ENCODE results near the gene NOVA2. TPM values are rescaled to one million over a fixed set of nuclear protein-coding genes. Genes with fewer than 3 reads are reported as not detected.
A peak's percentile ranks its signal among the peaks of the same experiment; 100 is the strongest.

Gene NOVA2
- total RNA-seq, 1 donor from 2014 or later: 9.9 TPM

DNA sequence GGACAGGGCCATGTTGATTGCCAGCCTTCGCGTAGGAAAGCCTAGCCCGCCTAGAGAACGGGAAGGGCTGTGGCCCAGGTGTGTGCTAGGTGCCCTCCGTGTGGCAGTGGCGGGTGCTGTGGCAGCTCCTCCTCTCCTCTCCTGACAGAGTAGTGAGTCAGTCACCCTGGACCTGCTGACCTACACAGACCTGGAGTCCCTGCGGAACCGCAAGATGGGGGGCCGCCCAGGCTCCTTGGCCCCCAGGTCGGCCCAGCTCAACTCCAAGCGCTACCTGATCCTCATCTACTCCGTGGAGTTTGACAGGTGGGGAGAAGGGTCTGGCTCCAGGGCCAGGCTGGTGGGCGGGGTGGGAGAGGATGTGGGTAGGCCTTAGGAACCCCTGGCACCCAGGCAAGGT is 32.7 kb upstream of the NOVA2 start:
- intact Hi-C loops (cut with DNase I): no loop called here
- DNase-seq (ENCODE audit: low spot score) (no peak), ATAC-seq (no peak)

DNA sequence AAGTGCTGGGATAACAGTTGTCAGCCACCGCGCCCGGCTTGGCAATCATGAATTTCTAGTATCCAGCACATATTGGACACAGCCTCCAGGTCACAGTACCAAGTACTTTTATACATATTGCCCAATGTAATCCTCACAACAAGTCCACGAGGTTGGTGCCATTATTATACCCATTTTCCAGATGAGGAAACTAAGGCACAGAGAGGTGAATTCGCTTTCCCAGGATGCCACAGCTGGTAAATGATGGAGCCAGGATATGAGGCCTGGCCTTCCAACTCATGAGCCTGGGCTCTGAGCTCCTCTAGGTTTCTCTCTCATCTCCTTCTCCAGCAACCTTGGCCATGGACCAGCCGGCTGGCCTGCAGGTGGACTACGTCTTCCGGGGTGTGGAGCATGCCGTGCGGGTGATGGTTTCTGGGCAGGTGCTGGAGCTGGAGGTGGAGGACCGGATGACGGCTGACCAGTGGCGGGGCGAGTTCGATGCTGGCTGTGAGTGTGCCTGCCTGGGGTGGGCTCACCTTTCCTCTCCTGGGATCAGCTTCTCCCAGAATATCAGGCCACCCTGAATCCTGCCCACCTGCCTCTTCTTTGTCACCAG is 29.1 kb upstream of the NOVA2 start:
- no peak for DNase-seq (ENCODE audit: low spot score)
- ATAC-seq: no peak
- intact Hi-C loops (cut with DNase I): no loop called here

DNA sequence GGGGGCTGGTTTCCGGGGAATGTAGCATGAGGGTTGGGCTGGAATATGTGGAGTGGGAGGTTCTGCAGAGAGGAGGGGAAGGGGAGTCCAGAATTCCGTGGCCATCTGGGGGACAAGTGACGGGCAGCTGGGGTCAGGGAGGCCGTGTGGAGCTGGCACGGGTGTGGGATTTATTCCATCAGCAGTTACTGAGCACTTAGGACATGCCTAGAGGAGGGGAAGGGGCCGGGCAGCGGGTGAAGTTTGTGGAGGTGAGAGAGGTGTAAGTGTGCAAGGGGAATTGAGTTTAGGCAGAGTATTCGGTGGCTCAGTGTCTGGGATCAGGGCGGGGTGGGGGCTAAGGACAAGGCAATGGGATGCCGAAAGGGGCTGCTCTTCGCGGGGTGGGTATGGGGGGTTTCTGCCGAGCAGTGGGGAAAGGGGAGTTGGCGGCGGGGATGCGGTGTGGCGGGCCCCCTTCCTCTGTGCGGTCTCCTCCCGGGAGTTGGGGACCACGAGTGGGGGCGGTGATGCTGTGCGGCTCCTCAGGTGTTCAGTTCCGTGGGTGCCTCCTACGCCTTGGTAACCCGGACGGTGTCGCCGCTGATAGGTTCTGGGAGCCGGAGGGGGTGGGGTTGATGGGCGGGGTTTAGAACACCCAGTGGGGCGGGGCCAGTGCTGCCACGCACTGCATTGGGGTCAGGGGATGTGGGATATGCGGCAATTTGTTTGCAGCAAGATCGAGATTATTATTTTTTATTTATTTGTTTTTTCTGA is 27.0 kb upstream of the NOVA2 start:
- DNase-seq (ENCODE audit: low spot score) (no peak), ATAC-seq (peak; percentile 47)
- intact Hi-C loops (cut with DNase I): no loop called here

DNA sequence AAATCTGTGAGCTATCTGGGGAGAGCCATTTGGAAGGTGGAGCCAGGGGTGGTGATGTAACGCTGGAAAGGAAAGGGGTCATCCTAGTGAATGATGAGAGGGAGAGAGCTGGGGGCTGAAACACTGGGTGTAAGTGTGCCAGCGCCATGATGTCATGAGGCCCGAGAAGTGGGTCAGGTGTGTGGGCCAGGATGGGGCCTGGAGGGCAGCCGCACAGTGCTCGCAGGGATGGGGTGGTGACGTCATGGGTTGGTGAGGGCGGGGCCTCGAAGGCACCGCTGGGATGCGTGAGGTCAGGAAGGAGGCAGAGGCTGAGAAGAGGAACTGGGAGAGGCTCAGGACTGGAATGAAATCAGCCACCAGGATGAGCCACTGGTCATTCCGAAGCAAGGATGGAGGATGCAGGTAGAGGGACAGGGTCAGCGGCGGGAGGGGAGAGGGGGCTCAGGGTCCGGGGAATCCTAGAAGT is 26.0 kb upstream of the NOVA2 start:
- intact Hi-C loops (cut with DNase I): no loop called here
- peak; percentile 2 for ATAC-seq
- DNase-seq (ENCODE audit: low spot score): no peak

DNA sequence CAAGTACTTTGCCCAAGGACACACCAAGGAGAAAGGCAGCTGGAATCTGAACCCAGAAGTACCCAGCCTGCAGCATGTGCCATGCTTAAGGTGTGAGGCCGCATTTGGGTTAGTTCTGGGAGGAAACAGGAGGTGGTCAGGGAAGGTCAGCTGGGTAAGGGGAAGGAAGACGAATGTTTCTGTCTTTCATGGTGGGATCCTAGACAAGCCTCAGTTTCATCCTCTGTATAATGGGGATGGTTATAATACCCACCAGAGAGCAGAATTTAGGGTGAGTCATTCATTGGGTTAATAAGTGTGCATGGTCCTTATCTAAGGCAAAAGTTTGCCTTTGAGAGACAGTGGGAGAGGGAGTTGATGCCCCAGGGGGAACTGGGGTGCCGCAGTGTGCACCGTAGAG is 25.2 kb upstream of the NOVA2 start:
- DNase-seq (ENCODE audit: low spot score) (no peak), ATAC-seq (no peak)
- intact Hi-C loops (cut with DNase I): no loop called here

DNA sequence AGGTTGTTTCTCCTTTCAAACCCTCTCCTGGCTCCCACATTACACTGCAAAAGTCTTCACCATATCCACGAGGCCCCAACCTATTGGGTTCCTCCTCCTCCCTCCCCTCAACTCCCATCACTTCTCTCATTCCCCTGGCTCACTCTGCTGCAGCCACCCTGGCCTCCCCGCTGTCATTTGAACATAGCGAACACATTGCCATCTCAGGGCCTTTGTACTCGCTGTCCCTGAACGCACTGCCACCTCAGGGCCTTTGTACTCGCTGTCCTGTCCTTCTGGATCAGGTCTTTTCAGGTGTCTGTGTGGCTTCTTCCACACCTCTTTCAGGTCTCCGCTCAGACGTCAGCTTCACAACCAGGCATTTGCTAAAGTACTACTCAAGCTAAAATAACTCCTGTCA is 23.3 kb upstream of the NOVA2 start:
- intact Hi-C loops (cut with DNase I): no loop called here
- DNase-seq (ENCODE audit: low spot score) (no peak), ATAC-seq (no peak)

DNA sequence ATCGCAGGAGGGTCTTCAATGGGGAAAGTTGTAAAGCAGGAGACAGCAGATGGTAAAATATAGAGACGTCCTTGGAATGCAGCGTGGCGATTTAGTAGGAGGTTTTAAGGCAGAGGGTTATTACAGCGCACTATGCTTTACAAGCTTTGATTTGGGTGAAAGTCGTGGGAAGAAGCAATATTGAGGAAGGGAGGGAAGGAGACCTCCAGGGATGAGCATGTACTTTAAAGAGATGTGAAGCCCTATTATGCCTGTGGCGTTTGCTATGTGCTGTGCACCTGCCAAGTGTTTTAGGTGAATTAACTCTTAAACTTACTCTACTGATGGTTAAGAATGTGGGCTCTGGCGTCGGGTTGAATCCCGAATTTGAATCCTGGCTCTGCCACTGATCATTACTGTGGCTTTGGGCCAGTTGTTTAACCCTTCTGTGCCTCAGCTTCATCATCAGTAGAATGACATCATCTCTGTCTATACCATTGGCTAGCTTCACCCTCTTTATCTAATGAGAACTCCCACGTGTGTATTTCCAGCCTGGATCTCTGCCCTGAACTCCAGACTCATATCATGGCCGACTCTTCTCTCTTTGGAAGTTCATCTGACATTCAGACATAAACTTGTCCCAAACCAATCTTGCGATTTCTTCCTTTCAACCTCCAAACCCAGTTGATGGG is 22.2 kb upstream of the NOVA2 start:
- DNase-seq (ENCODE audit: low spot score) (no peak), ATAC-seq (no peak)
- intact Hi-C loops (cut with DNase I): no loop called here

DNA sequence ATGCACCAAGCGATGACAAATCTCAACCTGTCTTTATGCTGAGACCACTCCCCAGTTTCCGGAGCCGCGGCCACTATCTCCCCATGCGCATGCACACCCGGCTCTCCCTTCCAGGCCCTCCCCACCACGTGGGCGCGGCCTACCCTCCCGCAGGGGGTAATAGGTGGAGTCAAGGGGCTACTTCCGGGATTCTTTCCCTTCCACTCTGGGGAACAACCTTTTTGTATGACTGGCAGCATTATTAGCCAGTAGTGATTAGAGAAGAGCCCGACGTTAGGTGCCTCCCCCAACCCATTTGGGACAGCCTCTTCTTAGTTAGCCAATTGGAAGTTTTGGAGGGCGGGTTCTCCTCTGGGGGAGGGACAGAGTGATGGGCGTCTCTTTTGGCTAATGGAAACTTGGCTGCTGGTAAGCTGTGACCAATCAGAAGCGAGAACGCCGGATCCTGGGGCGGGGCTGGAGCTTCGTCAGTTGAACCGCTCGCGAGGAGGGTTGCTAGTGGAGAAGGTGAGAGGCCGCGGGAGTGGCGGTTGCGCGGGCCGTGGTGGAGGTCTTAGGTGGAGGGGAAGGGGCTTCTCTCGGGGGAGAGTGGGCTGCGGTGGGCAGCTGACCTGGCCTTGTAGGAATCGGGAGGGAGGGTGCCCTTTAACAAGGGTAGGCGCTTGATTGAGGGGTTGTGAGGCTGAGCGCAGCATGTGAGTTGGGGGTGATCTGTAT is 21.5 kb upstream of the NOVA2 start, which contains the start of gene CCDC61:
Gene CCDC61 (plus strand): TSS at position 470 of the 717 bp plus-strand sequence. CDS start 7,552 bp downstream, outside the sequence.
- DNase-seq (ENCODE audit: low spot score) (peak; percentile 96), ATAC-seq (peak; percentile 99)
- intact Hi-C loops (cut with DNase I): no loop called here

DNA sequence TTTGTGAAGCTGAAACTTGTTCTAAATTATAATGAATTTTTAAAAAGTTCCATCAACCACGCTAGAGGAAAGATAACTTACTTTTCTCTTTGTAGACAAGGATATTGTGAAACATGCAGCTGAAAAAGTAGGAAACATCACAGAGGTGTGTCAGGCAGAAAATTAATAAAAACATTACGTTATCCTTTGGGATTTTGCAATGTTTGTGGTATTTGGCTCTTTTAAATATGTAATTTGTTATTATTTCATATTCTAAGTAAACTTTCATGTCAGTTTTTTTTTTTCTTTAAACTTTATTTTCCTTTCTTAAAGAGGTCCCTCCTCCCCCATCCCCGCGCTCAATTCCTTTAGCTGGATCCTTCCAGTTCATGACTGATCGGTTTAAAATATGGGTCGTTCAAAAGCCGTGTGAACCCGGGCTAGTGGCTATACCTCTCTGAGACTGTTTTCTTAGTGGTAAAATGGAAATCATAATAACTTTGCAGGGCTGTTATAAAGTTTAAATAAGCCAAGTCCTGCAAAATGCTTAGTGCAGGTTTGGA is 20.9 kb upstream of the NOVA2 start:
- ATAC-seq (peak; percentile 4), DNase-seq (ENCODE audit: low spot score) (no peak)
- intact Hi-C loops (cut with DNase I): no loop called here

DNA sequence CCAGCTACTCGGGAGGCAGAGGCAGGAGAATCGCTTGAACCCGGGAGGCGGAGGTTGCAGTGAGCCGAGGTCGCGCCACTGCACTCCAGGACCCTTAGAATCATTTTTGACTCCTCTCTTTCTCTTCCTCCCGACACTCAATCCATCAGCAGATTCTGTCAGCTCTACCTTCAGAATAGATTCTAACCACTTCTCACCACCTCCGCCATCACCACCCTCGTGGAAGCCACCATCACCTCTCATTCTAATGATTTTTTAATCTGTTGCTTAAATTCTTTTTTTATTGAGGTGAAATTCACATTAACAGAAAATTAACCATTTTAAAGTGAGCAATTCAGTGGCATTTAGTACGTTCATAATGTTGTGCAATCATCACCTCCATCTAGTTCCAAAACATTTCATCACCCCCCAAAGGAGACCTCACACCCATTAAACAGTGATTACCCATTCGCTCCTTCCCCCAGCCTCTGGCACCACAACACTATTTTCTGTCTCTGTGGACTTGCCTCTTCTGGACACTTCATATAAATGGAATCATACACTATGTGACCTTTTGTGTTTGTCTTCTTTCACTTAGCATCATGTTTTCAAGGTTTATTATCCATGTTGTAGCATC is 16.6 kb upstream of the NOVA2 start:
- DNase-seq (ENCODE audit: low spot score): no peak
- peak; percentile 11 for ATAC-seq
- intact Hi-C loops (cut with DNase I): no loop called here

DNA sequence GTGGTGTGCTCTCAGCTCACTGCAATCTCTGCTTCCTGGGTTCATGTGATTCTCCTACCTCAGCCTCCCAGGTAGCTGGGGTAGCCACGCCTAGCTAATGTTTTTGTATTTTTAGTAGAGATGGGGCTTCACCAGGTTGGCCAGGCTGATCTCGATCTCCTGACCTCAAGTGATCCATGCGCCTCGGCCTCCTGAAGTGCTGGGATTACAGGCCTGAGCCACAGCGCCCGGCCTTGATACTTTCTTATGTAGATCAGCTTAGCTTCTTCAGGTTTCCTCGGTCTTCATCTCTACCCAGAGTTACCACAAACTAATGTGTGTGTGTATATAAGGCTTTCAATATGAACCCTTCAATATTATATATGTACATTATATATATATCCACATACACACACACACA is 11.7 kb upstream of the NOVA2 start:
- ATAC-seq: no peak
- intact Hi-C loops (cut with DNase I): no loop called here
- DNase-seq (ENCODE audit: low spot score): no peak

DNA sequence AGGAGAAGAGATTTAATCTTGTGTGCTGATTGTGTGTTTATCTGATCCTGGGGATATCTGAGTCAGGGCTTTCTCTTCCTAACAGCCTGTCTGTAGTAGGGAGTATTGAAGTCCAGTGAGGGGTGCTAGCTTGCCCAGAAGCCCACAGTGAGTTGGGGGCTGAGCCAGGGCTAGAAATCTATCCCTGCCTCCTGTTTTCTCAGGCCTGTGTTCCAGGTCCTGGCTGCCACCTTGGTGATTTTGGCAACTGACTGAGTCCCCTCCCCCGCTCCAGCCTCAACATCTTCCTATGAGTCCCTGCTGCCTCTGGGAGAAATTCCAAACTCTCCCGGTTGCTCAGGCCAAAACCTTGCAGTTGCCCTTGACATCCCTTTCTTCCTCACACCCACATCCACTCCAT is 7.7 kb upstream of the NOVA2 start:
- no peak for ATAC-seq
- DNase-seq (ENCODE audit: low spot score): no peak
- intact Hi-C loops (cut with DNase I): no loop called here

DNA sequence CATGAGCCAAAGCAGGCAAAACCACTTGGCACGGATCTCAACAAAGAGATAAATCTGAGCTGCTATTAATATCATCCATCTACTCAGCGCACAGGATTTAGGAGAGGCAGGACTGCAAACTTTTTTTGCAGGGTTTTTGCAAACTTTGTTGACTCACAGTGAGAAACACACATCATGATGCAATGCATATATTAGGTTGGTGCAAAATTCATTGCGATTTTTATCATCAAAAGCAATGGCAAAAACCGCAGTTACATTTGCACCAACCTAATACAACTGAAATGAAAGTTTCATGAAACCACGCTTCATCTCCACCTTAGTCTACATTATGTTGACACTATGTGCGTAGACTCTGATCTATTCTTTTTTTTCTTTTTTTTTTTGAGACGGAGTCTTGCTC is 4.5 kb upstream of the NOVA2 start:
- DNase-seq (ENCODE audit: low spot score) (no peak), ATAC-seq (no peak)
- intact Hi-C loops (cut with DNase I): no loop called here

DNA sequence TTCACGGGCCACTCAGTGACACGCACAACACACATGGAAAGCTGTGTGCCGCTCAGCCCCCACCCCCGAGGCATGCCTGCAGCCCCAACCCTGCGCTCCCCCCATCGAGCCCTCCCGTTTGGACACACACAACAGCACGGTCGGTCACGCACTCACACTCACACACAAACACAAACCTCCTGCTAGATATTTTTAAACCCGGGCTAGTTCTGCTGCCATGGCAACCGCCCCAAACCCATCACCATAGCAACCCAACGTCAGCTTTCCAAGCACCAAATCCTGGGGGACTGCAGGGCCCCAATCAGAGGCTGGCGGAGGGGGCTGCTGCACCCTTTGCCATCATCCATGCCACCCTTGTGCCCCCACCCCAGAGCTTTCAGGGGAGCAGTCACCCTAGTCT is 2.5 kb upstream of the NOVA2 start:
- DNase-seq (ENCODE audit: low spot score) (no peak), ATAC-seq (no peak)
- intact Hi-C loops (cut with DNase I): no loop called here

DNA sequence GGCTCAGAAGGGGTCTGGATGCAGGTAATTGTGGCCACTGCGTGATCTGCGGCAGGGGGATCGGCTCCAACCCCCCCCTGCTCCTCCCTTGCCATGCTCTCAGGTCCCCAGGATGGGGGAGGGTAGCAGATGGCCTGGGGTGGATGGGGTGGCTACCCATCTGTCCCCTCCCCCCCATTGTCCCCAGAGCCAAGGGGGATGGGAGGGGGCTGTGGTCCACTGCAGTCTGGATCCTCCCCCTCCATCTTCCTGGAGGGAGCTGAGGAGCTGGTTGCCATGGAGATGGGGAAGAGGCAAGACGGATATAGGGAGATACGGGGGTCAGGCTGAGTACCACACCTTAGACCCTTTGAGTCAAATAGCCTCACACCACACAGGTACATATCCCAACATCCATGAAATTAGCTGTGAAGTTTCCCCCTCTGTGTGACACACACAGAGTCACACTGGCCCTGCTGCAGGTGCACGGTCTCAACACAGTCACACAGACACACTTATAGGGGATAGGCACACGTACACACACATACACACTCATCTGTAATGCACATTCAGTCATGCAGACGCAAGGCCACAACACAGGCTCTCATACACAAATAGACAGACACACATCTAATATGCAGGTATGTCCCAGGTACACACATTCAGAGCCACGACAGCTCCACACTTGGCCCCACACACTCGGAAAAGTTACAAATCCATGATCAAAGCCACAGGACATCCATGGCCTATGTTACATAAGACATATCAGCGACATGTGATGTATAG is 1.8 kb upstream of the NOVA2 start:
- DNase-seq (ENCODE audit: low spot score): no peak
- no peak for ATAC-seq
- intact Hi-C loops (cut with DNase I): no loop called here

DNA sequence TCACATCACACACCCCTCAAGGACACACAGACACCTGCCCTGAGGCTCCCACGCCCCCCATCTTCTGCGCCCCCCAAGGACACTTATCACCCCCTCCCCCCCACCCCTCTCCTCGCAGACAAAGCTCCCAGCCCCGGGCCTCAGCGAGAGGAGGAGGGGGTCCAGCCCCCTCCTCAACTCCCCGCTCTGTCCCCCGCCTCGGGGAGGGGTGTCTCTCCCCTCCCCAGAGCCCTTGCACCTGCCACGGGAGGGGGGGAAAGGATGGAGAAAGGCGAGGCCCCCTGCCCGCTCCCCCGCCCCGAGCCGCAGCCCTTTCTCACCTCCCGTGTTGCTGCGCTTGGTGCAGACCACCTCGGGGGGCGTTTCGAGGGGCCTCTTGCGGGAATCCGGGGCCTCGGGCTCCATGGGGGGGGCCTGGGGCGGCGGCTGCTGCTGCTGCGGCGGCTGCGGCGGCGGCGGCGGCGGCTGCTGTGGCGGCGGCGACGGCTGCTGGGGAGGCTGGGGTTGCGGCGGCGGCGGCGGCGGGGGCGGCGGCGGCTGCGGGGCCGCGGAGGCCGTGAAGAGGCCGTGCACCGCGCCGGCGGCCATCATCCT is 621 bp downstream of the NOVA2 start:
- ATAC-seq (no peak), DNase-seq (ENCODE audit: low spot score) (no peak)
- intact Hi-C loops (cut with DNase I): no loop called here

DNA sequence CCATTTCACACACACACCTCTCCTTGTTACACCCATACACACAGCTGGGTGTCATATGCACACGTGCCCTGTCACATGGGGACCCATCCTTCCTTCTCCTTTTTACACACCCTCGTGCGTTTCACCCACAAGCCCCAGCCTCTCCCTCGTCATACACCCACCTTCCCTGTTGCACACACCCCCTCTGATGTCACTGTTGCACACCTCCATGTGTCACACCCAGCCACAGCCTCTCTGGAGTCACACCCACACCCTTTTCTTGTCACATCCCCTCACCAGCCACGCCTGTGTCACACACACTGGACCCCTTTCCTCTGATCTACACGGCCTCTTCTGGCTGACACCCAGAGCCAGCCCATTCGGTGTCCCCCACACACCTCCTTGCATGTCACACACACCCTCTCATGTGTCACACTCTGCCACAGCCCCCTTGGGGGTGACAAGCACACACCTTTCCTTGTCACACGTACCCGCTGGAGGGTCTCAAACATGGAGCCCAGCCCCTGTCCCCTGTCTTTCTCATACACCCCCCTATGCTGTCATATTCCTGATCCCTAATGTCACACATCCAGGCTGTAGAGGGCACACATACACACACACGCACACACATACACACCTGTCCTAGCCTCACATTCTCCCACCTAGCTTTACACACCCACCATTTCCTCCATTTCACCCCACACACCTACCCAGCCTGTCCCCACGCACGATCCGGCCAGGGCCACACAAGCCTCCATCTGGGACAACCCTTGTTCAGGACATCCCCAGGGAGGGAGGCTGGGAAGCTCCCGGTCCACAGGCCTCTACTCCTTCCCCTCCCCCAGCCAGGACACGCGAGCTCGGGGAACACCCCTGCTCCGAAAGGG is 1.4 kb downstream of the NOVA2 start:
- ATAC-seq: peak; percentile 16
- intact Hi-C loops (cut with DNase I): no loop called here
- no peak for DNase-seq (ENCODE audit: low spot score)
